Measurements from ENCODE around the gene MPPE1. TPM values are rescaled to one million over a fixed set of nuclear protein-coding genes. Genes with fewer than 3 reads are reported as not detected.

Gene MPPE1
- total and polyA plus RNA-seq, 4 donors = 30.2 to 82.4 (median 57.2) TPM

DNA sequence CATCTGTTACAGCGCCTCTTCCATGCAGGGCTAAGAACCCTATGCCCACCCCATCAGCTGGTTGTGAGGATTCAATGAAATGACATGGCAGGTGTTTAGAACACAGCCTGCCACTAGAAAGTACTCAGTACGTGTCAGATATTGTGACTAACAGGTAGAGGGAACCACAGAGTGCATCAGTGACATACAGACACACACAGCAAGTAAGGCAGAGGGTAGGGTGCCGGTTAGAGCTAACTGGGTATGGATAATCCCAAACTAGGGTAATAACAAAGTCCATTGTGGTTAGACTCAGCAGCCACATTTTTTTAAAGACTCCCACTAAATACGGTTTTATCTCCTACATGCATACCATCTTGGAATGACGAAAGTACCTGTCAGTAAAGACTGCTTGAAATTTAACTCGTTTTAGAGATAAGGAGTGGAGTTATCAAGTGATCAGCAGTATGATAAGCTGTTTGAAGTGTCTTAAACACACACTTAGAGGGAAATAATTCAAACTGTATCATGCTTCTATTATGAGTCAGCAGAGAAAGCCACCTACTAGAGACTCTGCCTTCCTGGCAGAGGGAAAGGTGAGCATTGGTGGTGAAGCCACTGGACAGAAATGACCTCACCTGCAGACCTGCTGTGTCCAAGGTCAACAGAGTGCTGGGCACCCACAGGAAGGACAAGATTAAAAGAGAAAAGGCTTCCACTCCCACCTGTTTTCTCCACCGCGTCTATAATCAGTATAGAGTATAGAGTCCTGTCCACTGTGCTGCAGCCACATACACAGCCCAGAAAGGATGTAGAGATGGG, 20.6 kb downstream of the MPPE1 start:
- no peak overlapping the region for H3K4me3 ChIP-seq (ENCODE audit: low read depth, low read length)
- no peak overlapping the region for H3K27ac ChIP-seq (ENCODE audit: low read depth, low read length)
- H3K36me3 ChIP-seq (ENCODE audit: control insufficient read depth, insufficient read depth, low read length) = peaks cover 46% of the 10 kb centered on the region
- no peaks in the 10 kb centered on the region for H3K4me1 ChIP-seq (ENCODE audit: control insufficient read depth, insufficient read depth, low read length)
- no peaks in the 10 kb centered on the region for H3K9me3 ChIP-seq (ENCODE audit: control insufficient read depth, insufficient read depth, low read length)
- no peak for DNase-seq (ENCODE audit: low read depth in 4 of 6, low spot score in 6 of 6)
- H3K27me3 ChIP-seq (ENCODE audit: control insufficient read depth, insufficient read depth, low read length) = no peaks in the 10 kb centered on the region
- WGBS (ENCODE audit: insufficient coverage) = 75% methylated on average over 1 of the region's 8 CpGs

DNA sequence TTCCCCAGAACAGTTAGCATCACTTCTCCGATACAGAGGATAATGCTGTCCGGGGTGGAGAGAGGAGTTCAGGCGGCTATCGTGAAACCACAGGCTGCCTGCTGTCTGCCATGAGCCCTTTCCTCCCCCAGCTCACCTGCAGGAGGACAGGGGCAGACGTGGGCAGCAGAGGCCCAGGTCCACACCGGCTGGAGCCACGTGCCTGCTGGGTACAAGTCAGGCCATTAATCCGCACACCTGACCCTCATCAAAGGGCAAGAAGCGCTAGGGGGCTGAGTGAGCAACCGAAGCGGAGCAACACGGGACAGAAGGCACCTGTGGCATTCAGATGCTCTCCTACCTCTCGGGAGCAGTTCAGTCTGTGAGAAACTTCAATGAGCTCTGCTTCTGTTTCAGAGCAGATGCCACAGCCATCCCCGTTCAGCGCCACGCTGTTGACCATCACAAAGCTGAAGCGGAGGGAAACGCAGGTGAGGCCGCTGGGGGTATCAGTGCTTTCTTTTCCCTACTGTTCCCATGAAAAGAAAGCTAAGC, 21.5 kb downstream of the MPPE1 start:
- 76% methylated on average over 17 of the region's 19 CpGs for WGBS (ENCODE audit: insufficient coverage)
- no peak overlapping the region for H3K27ac ChIP-seq (ENCODE audit: low read depth, low read length)

DNA sequence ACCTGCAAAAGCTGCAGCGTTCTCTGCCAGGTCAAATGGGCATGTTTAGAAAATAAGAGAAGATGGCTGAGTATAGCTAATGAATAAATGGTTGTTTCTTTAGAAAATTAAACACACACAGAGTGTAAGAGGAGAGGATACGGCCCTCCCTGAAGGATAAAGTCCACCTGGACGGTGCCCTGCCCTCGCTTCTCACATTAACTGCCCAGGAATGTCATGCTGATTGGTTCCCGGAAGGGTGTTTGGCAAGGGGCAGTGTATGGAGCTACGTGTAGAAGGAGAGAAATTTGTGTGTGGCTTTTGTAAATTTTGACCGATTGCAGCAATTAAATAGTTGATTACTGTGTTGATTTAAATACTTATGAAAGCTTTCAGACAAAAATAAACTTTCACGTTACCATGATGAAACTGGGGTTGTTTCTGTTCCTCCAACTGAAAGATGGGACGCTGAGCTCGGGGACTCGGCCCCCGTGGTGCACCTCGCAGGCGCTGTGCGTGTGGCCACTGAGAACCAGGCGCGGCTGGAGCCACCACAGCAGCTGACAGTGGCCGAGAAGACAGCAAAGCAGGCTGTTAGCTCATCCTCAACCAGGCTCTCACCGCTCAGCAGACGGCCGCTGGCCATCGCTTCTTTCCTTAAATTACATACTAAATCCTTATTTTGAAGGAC, 22.7 kb downstream of the MPPE1 start:
- no peaks in the 10 kb centered on the region for H3K27me3 ChIP-seq (ENCODE audit: control insufficient read depth, insufficient read depth, low read length)
- H3K4me1 ChIP-seq (ENCODE audit: control insufficient read depth, insufficient read depth, low read length) = no peaks in the 10 kb centered on the region
- WGBS (ENCODE audit: insufficient coverage) = 86% methylated on average over 14 of the region's 22 CpGs
- no peak overlapping the region for H3K27ac ChIP-seq (ENCODE audit: low read depth, low read length)
- H3K4me3 ChIP-seq (ENCODE audit: low read depth, low read length) = no peak overlapping the region
- H3K9me3 ChIP-seq (ENCODE audit: control insufficient read depth, insufficient read depth, low read length) = no peaks in the 10 kb centered on the region
- DNase-seq (ENCODE audit: low read depth in 4 of 6, low spot score in 6 of 6) = no peak
- H3K36me3 ChIP-seq (ENCODE audit: control insufficient read depth, insufficient read depth, low read length) = peaks cover 44% of the 10 kb centered on the region

More for the DNA sequence above, 21.5 kb downstream of the MPPE1 start:
- no peaks in the 10 kb centered on the region for H3K27me3 ChIP-seq (ENCODE audit: control insufficient read depth, insufficient read depth, low read length)
- H3K36me3 ChIP-seq (ENCODE audit: control insufficient read depth, insufficient read depth, low read length) = peaks cover 41% of the 10 kb centered on the region
- H3K4me1 ChIP-seq (ENCODE audit: control insufficient read depth, insufficient read depth, low read length) = no peaks in the 10 kb centered on the region
- H3K9me3 ChIP-seq (ENCODE audit: control insufficient read depth, insufficient read depth, low read length) = no peaks in the 10 kb centered on the region
- no peak for DNase-seq (ENCODE audit: low read depth in 4 of 6, low spot score in 6 of 6)
- H3K4me3 ChIP-seq (ENCODE audit: low read depth, low read length) = no peak overlapping the region

DNA sequence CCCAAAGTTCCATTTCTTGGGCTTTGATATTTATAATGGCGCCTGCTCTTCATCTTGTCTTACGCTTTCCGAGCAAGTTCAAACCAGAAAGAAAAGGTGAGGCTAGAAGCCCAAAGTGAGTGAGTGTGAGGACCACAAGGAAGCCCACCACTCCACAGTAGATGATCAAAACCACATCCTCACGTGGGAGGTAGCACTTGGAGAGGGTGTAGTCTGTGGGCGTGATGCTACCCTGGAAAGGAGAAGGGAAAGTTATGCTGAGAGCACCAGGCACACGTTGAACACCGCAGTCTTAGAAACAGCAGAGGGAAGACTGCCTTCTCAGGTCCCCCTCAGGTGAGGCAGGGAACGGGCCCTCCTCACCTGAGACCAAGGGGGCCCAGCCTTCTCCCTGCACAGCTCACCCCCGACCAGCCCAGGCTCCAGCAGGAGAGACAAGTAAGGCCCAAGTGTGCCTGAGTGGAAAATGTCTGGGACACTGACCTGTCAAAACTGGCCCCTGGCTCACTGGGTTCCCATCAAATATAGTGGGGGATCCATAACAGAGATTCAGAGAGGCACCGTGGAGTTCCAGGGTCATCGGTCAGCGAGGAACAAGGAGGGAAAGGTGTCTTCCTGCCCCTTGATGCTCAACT, 23.6 kb downstream of the MPPE1 start:
- no peaks in the 10 kb centered on the region for H3K4me1 ChIP-seq (ENCODE audit: control insufficient read depth, insufficient read depth, low read length)
- H3K27me3 ChIP-seq (ENCODE audit: control insufficient read depth, insufficient read depth, low read length) = no peaks in the 10 kb centered on the region
- WGBS (ENCODE audit: insufficient coverage) = 93% methylated on average over 8 of the region's 12 CpGs
- peaks cover 40% of the 10 kb centered on the region for H3K36me3 ChIP-seq (ENCODE audit: control insufficient read depth, insufficient read depth, low read length)
- no peak for DNase-seq (ENCODE audit: low read depth in 4 of 6, low spot score in 6 of 6)
- no peak overlapping the region for H3K27ac ChIP-seq (ENCODE audit: low read depth, low read length)
- no peaks in the 10 kb centered on the region for H3K9me3 ChIP-seq (ENCODE audit: control insufficient read depth, insufficient read depth, low read length)
- H3K4me3 ChIP-seq (ENCODE audit: low read depth, low read length) = no peak overlapping the region

DNA sequence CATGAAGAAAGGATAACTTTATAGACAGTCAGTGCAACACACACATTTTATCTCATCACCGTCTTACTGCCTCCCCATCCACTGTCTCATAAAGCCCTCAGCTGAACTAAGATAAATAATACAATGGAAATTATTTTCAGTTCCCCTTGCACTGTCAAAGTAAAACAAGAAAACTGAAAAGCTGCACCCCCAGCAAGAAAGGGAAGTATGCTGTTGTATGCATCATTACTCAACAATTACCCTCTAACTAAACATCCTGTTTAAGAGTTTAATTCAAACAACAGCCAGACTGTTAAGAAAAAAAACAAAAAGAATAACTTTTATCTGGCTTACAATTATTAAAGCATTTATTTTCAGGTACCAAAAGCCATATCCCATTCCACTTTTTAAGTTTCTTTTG, 25.0 kb downstream of the MPPE1 start:
- Histone ChIP-seq H3K36me3 (ENCODE audit: control insufficient read depth, insufficient read depth, low read length) (peaks cover 44% of the 10 kb centered on the region), H3K9me3 (ENCODE audit: control insufficient read depth, insufficient read depth, low read length) (no peaks in the 10 kb centered on the region), H3K27me3 (ENCODE audit: control insufficient read depth, insufficient read depth, low read length) (no peaks in the 10 kb centered on the region), H3K27ac (ENCODE audit: low read depth, low read length) (no peak overlapping the region), H3K4me3 (ENCODE audit: low read depth, low read length) (no peak overlapping the region), H3K4me1 (ENCODE audit: control insufficient read depth, insufficient read depth, low read length) (no peaks in the 10 kb centered on the region)
- WGBS (ENCODE audit: insufficient coverage) = no CpG with 5 or more reads among the region's 1 CpG
- no peak for DNase-seq (ENCODE audit: low read depth in 4 of 6, low spot score in 6 of 6)

DNA sequence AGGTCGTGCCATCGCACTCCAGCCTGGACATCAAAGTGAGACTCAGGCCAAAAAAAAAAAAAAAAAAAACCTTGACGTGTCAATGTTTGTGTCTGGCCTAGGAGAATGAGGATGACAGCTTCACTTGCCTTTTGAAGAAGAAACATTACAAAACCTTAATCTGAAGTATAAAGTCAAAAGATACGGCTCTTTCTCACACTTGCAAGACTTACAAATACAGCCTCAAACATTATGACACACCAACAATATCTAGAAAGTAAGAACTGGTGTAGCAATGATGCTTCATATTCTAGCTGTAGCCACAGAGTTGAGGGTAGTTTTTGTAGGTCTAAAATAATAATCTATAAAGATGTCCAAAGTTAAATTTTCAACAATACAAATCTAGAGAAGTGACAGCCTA, 25.5 kb downstream of the MPPE1 start:
- no peaks in the 10 kb centered on the region for H3K9me3 ChIP-seq (ENCODE audit: control insufficient read depth, insufficient read depth, low read length)
- DNase-seq (ENCODE audit: low read depth in 4 of 6, low spot score in 6 of 6) = no peak
- no peaks in the 10 kb centered on the region for H3K27me3 ChIP-seq (ENCODE audit: control insufficient read depth, insufficient read depth, low read length)
- H3K4me3 ChIP-seq (ENCODE audit: low read depth, low read length) = no peak overlapping the region
- H3K36me3 ChIP-seq (ENCODE audit: control insufficient read depth, insufficient read depth, low read length) = peaks cover 42% of the 10 kb centered on the region
- no peak overlapping the region for H3K27ac ChIP-seq (ENCODE audit: low read depth, low read length)
- 50% methylated on average over 2 of the region's 4 CpGs for WGBS (ENCODE audit: insufficient coverage)
- no peaks in the 10 kb centered on the region for H3K4me1 ChIP-seq (ENCODE audit: control insufficient read depth, insufficient read depth, low read length)

DNA sequence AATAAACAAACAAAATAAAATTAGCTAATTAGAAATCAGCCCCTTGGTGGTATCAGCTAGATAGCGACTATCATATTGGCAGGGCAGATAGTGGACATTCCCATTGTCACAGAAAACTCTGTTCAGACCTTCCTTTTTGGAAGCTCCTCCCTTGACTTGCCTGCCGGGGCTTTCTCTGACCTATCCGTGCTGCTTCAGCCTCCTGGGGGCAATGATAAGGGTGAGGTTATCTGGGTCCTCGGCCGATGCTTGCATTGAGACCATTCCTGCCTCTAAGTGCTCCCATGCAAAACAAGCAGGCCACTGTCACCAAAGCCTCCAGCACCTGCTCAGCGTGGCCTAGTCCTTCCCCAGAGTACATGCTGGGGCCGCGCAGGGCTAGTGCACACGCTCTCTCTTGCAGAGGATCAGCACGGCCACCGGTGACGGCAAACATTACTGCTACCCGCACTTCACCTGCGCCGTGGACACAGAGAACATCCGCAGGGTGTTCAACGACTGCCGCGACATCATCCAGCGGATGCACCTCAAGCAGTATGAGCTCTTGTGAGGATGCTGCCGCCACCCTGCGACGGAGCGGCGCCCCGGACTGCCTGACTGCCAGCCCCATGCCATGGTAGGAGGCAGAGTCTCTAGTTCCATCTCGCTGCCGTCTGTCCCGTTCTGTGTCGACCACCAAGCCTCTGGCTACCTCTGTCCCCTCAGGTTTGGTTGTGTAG, 27.4 kb downstream of the MPPE1 start:
- DNase-seq (ENCODE audit: low read depth in 4 of 6, low spot score in 6 of 6) = no peak
- Histone ChIP-seq H3K36me3 (ENCODE audit: control insufficient read depth, insufficient read depth, low read length) (peaks cover 38% of the 10 kb centered on the region), H3K4me1 (ENCODE audit: control insufficient read depth, insufficient read depth, low read length) (no peaks in the 10 kb centered on the region), H3K27me3 (ENCODE audit: control insufficient read depth, insufficient read depth, low read length) (no peaks in the 10 kb centered on the region), H3K27ac (ENCODE audit: low read depth, low read length) (no peak overlapping the region), H3K9me3 (ENCODE audit: control insufficient read depth, insufficient read depth, low read length) (no peaks in the 10 kb centered on the region), H3K4me3 (ENCODE audit: low read depth, low read length) (no peak overlapping the region)
- 85% methylated on average over 26 of the region's 30 CpGs for WGBS (ENCODE audit: insufficient coverage)

DNA sequence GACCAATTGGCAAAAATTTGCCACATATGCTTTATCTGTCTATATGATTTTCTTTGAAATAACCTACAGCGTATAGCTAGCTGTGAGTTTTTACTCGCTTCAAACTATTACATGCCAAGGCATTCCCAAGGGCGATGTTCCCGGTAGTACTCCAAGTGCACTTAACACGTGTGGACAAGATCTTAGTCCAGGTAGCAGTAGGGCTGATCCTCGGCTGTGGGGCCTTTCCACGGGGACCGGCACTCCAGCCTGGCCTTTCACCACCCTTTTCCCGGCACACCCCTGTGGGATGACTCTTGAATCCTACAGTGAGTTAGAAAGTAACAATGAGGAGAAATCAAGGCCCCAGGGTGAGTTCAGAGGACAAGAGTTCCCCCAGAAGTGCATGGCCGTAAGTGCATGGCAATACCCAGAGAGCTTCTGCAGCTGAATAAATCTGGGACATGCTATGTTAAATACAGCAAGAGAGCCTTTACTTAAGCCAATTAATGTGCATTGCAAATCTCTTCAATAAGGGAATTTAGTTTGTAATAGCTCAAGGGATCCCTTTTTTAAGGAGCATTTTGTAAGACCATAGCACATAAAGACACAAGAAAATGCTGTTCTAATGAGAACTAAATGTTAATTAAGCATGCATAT, 30.5 kb downstream of the MPPE1 start:
- 84% methylated on average over 9 of the region's 10 CpGs for WGBS (ENCODE audit: insufficient coverage)

DNA sequence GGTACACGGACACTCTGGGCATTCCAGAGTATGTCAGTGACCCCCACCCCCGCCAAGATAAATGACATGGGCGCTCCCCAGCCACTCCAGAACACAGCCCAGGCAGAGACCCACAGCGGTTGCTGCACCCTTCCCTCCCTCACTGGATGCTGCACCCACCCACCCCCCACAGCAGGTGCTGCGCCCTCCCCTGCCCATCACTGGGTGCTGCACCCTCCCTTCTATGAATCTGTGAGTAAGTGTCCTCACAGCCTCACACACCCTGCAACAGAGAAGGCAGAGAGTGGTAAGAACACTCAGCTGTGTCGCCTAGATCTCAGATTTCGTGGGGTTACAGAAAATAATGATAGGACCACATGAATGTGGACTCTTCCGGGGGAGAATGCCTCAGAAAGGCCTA, 33.4 kb downstream of the MPPE1 start:
- 86% methylated on average over 6 of the region's 8 CpGs for whole genome bisulfite sequencing (ENCODE audit: insufficient coverage)

More for the DNA sequence above, 30.5 kb downstream of the MPPE1 start:
- Histone ChIP-seq H3K27ac (ENCODE audit: low read depth, low read length) (no peak overlapping the region), H3K4me1 (ENCODE audit: control insufficient read depth, insufficient read depth, low read length) (no peaks in the 10 kb centered on the region), H3K36me3 (ENCODE audit: control insufficient read depth, insufficient read depth, low read length) (peaks cover 50% of the 10 kb centered on the region), H3K27me3 (ENCODE audit: control insufficient read depth, insufficient read depth, low read length) (no peaks in the 10 kb centered on the region), H3K9me3 (ENCODE audit: control insufficient read depth, insufficient read depth, low read length) (no peaks in the 10 kb centered on the region), H3K4me3 (ENCODE audit: low read depth, low read length) (no peak overlapping the region)
- peak in 1 of 6 donors; percentile 60 for DNase-seq (ENCODE audit: low read depth in 4 of 6, low spot score in 6 of 6)

More for the DNA sequence above, 33.4 kb downstream of the MPPE1 start:
- H3K4me3 ChIP-seq (ENCODE audit: low read depth, low read length) = no peak overlapping the region
- peaks cover 43% of the 10 kb centered on the region for H3K36me3 ChIP-seq (ENCODE audit: control insufficient read depth, insufficient read depth, low read length)
- DNase-seq (ENCODE audit: low read depth in 4 of 6, low spot score in 6 of 6) = no peak
- H3K9me3 ChIP-seq (ENCODE audit: control insufficient read depth, insufficient read depth, low read length) = no peaks in the 10 kb centered on the region
- H3K27ac ChIP-seq (ENCODE audit: low read depth, low read length) = no peak overlapping the region
- no peaks in the 10 kb centered on the region for H3K27me3 ChIP-seq (ENCODE audit: control insufficient read depth, insufficient read depth, low read length)
- H3K4me1 ChIP-seq (ENCODE audit: control insufficient read depth, insufficient read depth, low read length) = no peaks in the 10 kb centered on the region

Measured in spinal cord (tissue), 10 donors.